ENCODE results near the gene TPM1.

DNA sequence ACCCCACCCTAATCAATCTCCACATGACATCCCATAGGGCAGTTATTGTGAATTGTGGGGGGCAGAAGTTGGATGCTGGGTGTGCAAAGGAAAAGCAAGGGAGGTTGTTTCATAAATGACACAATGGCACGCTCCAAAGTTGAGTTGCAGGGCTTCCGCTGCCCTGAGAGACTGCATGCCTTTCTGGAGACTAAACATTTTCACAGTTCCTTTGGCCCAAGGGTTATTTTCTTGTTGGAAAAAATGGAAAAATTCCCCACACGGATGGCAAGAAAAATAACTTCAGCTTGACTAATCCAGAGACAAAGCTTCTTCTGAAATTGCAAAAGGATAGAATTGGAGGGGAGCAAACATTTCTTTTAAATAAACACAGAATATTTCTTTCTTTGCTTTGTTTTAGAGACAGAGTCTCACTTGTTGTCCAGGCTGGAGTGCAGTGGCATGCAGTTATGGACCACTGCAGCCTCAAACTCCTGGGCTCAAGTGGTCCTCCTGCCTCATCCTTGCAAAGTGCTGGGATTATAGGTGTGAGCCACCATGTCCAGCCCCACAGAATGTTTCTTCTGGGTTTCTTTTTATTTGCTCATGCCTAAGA lies 19.1 kb upstream of the TPM1 start:
- TF ChIP-seq CTCF (IDR thresholded peaks at IDR 0.05), result no peak
- TF ChIP-seq POLR2A (IDR thresholded peaks at IDR 0.05), result no peak
- no peak for TF ChIP-seq POLR2AphosphoS5 (IDR thresholded peaks at IDR 0.05)

Measured in breast epithelium (tissue), 3 donors.